HG03575 (cell line): ENCODE measurements around the gene TERB2.
"Not testable (repeated sequence)": the region's sequence is repeated elsewhere in the genome, so short reads cannot be mapped to it uniquely, and the experiment has no call there.

ENCODE experiments used
- ATAC-seq: cut with Tn5 transposase; IDR thresholded peaks from one replicate; pipeline ENCODE4 v1.9.1; 2021; ENCODE audit not compliant: unreplicated experiment, insufficient number of reproducible peaks, low FRiP score; ENCODE audit errors: extremely low read depth

TERB2 gene, protein sequence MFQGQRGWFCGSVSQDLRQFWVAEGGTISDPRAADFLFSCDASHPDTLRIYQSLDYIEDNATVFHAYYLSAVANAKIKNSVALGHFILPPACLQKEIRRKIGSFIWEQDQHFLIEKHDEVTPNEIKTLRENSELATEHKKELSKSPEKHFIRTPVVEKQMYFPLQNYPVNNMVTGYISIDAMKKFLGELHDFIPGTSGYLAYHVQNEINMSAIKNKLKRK

GRCh38 chr15:44956388-44956787, at the start of gene TERB2:
TERB2 (plus strand) TSS chr15:44956687; CDS start chr15:44956719, 32 bp downstream.
- no peak for ATAC-seq

DNA sequence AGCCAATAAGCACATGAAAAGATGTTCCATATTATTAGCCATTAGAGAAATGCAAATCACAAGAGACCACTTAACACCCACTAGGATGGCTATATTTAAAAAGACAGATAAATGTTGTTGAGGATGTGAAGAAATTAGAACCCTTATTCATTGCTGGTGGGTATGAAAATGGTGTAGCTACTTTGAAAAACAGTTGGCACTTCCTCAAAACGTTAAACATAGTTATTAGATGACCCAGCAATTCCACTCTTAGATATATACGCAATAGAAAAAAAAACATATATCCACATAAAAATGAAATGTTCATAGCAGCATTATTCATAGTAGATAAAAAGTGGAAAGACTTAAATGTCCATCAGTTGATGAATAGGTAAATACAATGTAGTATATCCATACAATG, 47.1 kb upstream of the TERB2 start:
- no peak for ATAC-seq

DNA sequence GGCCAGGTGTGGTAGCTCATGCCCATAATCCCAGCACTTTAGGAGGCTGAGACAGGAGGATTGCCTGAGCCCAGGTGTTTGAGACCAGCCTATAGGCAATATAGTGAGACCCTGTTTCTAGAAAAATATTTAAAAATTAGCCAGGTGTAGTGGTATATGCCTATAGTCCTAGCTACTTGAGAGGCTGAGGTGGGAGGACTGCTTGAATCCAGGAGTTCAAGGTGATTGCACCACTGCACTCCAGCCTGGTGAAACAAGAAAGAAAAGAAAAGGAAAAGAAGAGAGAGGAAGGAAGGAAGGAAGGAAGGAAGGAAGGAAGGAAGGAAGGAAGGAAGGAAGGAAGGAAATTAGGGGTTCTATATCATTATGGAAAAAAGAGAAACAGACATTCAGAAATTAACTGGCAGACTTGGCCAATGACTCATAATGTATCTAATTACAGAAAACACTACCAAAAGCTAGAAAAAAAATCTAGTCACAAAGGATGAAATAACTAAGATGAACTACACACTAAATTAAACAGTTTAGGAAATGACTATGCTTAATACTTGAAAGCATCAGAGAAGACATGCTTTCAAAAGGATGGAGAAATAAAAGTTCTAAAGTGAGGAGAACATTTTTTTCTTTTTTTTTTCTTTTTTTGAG, 45.4 kb upstream of the TERB2 start:
- no peak for ATAC-seq

GRCh38 chr15:44912186-44912585, 44.3 kb upstream of the TERB2 start:
- not testable (repeated sequence) for ATAC-seq

DNA sequence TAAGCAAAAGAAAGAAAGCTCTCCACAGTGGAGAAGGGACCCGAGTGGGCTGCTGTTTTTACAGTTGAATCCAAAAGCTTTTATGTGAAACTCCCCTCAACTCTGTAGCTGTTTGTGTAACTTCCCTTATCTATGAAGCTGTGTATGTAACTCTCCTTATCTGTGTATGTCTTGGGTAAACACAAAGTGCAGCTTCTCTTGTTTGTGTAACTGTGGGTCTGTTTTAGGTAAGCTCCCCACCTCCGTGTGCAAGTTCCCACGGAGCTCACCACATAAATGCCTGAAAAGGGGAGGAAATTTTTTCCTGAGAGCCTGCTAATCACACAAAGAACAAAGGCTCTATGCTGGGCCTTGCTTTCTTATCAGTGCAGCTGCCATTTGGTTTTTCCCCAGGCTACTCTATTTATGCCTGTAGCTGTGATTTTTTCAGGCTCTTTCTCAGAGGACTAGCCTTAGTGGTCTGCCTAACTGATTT, 43.5 kb upstream of the TERB2 start:
- ATAC-seq, result not testable (repeated sequence)

GRCh38 chr15:44918136-44918535, 38.4 kb upstream of the TERB2 start:
- ATAC-seq, result no peak

GRCh38 chr15:44928658-44929057, 27.8 kb upstream of the TERB2 start:
- not testable (repeated sequence) for ATAC-seq

GRCh38 chr15:44930283-44930682, 26.2 kb upstream of the TERB2 start:
- not testable (repeated sequence) for ATAC-seq

GRCh38 chr15:44958302-44958701, 1.8 kb downstream of the TERB2 start:
- not testable (repeated sequence) for ATAC-seq

- ATAC-seq, result no peak
Observed at GRCh38 chr15:44968475-44968874, 12.0 kb downstream of the TERB2 start.

DNA sequence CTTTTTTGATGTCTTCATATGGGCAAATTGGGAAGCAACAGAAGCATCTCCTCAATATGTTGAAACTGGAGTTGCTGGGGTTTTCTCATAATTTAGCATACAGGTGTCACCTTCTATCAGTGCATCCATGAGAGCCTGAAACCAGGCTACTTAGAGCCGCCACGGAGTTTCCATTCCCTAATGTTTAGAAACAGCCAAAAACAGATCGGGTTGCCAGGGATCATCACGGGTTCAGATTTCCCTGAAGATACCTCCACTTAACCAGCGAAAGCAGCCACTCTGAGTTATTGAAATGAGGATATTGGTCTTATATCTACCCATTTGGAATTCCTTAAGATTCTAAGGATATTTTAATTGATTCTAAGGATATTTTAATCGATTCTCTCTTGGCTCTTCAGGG, 14.5 kb downstream of the TERB2 start:
- ATAC-seq, result no peak

- ATAC-seq, result not testable (repeated sequence)
Observed at GRCh38 chr15:44976183-44976582, 19.7 kb downstream of the TERB2 start.

DNA sequence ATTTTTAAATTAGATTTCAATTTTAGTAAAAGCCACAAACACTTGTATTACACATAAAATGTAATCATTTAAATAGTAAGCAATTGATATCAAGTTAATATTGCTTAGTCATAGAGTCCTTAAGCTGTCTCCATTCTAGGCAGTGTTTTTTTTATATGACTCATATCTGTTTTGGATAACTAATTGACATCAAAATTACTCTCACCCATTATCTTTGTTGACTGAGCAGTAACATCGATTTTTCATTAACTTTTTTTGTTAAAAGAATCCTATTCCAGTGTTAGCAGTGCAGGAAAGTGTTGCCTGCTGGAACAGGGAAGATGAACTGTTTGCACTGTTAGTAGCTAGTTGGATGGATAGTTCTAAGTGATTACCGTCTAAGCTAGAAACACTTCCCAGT, 21.3 kb downstream of the TERB2 start:
- not testable (repeated sequence) for ATAC-seq

DNA sequence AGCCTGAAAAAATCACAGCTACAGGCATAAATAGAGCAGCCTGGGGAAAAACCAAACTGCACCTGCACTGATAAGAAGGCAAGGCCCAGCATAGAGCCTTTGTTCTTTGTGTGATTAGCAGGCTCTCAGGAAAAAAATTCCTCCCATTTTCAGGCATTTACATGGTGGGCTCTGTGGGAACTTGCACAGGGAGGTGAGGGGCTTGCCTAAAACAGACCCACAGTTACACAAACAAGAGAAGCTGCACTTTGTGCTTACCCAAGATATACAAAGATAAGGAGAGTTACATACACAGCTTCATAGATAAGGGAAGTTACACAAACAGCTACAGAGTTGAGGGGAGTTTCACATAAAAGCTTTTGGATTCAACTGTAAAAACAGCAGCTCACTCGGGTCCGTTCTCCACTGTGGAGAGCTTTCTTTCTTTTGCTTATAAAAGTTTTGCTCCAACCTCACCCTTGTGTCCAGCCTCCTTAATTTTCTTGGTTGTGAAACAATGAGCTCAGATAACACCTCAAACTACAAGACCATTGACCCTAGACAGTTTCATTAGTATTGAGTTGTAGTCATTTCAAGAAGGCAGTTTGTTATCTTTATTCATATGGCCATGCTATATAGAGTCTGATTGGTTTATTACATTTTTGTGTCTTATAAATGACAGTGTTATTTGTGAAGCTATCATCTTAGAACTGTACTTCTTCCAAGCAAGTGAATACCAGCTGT, 23.3 kb downstream of the TERB2 start:
- not testable (repeated sequence) for ATAC-seq

GRCh38 chr15:44984144-44984543, 27.7 kb downstream of the TERB2 start:
- not testable (repeated sequence) for ATAC-seq

DNA sequence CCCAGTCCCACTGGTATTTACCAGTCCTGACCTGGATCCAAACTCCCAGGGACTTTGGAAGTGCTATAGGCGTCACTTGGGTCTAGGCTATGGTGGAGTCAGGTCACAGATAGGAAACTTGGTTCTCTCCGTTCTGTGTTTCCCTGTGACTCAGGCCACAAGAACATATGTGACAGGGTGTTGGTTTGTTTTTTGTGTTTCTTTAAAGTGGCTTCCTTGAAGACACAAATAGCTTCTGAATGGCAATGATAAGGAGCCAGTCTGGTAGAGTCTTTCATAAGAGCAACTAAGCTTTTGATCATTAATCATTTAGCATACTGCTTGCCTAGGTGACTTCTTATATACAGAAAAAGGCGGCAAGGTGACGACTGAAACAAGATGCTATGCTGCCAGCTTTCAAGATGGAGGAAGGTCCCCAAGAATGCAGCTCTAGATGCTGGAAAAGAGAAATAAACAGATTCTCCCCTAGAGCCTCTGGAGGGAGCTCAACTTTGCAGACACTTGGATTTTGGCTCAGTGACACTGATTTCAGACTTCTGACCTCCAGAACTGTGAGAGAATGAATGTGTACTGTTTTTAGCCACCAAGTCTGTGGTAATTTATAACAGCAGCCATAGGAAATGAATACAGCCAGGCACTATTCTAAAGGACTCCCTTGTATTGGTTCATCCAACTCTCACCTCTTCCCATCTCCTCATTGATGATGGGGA, 30.0 kb downstream of the TERB2 start:
- not testable (repeated sequence) for ATAC-seq

DNA sequence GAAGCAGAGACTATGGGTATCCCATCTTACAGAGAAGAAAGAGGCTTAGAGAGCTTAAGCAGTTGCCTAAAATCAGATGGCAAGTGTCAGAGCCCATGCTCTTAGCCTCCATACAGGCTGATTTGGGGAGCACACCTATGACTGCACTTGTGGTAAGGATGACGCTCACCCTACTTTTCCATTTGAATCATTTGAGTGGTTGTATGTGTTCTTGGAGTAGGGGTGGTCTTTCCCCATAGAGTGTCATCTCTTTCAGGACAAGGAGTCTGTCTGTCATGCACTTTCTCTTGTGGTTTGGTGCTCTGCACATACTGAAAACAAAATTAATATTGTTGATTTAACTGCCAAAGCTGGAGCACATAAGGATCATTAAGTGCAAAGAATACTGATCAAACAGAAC, 31.2 kb downstream of the TERB2 start:
- ATAC-seq, result not testable (repeated sequence)

DNA sequence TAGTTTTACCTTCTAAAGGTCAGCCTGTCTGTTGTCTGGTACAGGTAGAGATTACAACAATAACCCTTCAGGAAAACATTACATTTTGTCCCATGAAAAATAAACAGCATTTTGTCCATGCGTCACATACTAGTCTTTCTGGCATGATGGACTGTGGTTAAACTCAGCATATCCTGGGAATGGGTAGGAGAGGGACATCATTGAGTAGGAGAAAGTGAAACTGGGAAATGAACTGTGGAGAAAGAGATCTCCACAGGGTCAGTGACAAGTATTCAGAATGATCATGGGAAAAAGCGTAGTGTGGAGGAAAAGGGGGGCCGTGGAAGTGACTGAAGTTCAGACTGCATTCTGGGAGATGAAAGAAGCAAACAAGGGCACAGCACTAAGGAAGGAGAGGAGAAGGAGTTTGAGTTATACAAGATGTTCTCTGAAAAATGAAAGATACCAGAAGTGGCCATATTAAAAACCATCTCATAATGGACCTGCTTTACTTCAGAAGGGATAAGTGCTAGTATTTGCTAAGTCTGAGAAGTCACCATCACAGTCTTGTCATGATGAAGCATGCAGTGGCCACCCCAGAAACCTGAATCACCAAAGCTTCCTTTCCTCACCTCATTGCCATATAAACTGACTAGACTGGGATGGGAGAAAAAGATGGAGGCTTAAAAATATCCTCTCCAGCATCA, 31.8 kb downstream of the TERB2 start:
- not testable (repeated sequence) for ATAC-seq

GRCh38 chr15:44988870-44989219, 32.4 kb downstream of the TERB2 start:
- not testable (repeated sequence) for ATAC-seq
